T47D (cell line): ENCODE results near the gene UBTD1.
A peak's percentile ranks its signal among the peaks of the same experiment; 100 is the strongest.

Experiments used
- DNase-seq, 2 experiments: peaks; one replicate each; pipeline versions ENCODE4 v3.0.0 to v3.0.0-alpha.2; 2011 to 2012; ENCODE audit warnings: low read depth in 1 of 2, low spot score in 1 of 2
- JUND ChIP-seq: IDR thresholded peaks from 2 replicates; pipeline ENCODE4 v1.6.1; 2012; ENCODE audit warnings: low read depth
- in situ Hi-C: cut with HindIII; loops from 2 replicates; pipeline ENCODE4 v1.10.0; 2016; ENCODE audit warnings: low sequenced_read_pairs, low pct_unique_long_range_greater_than_20kb

Gene UBTD1

GRCh38 chr10:97607095-97607636 is 108.4 kb downstream of the UBTD1 start:
- in situ Hi-C loops = no loop called here
- TF ChIP-seq JUND = no peak
- DNase-seq = no peak

- DNase-seq = no peak
- TF ChIP-seq JUND = no peak
- in situ Hi-C loops = no loop called here
Measured at GRCh38 chr10:97608991-97609561, 110.4 kb downstream of the UBTD1 start.

GRCh38 chr10:97611473-97611872 is 112.7 kb downstream of the UBTD1 start:
- TF ChIP-seq JUND = no peak
- in situ Hi-C loops = no loop called here
- DNase-seq = no peak

GRCh38 chr10:97612386-97612785 is 113.7 kb downstream of the UBTD1 start:
- DNase-seq = peak; percentile 83 to 87
- TF ChIP-seq JUND = no peak

GRCh38 chr10:97618285-97618684 is 119.6 kb downstream of the UBTD1 start:
- no peak for TF ChIP-seq JUND
- DNase-seq = no peak
- in situ Hi-C loops = no loop called here

More at GRCh38 chr10:97612386-97612785, 113.7 kb downstream of the UBTD1 start:
- in situ Hi-C loops = no loop called here

- in situ Hi-C loops = no loop called here
- DNase-seq = no peak
- no peak for TF ChIP-seq JUND
Measured at GRCh38 chr10:97618733-97619132, 120.0 kb downstream of the UBTD1 start.
